ENCODE data around the gene NEO1.

- TF ChIP-seq CTCF (IDR thresholded peaks at IDR 0.05; ENCODE audit: low read length) (no peak), EZH2 (optimal IDR thresholded peaks at IDR 0.05; ENCODE audit: low read depth, low read length) (no peak)
Observed at GRCh38 chr15:73337187-73337586, 284.9 kb downstream of the NEO1 start.
